ENCODE measurements around the gene CYP4F3. TPM values are rescaled to one million over a fixed set of nuclear protein-coding genes. Genes with fewer than 3 reads are reported as not detected.

Gene CYP4F3
- total RNA-seq, 1 experiment from 2014 or later = not detected

DNA sequence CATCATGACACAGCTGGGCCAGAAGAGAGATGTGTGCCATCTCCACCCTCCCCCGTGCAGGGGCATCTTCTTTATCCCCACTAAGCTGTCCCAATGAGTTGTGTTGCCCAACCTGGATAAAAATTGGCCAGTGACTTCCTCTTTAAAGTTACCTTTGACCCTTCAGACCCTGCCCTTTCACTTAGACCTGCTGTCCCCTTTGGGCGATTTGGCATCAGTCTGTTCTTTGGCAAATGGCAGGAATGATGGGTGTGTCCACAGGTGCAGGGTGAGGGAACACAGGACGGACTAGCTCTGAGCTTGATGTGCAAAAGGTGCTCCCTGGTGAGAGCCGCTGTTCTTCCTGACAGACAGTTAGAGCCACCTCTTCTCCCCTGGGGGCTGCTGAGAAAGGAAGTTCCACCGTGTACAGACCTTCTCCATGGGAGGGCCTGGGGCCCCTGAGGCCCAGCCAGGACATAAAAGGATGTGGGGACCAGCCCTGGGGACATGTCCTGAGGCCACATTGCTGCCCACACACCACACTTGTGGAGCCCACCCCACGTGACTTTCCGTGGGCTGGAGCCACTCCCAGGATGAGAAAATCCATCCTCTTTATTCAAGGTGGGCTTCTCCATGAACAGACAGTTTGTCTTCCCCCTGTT is 23.9 kb upstream of the CYP4F3 start:
- H2BK15ac ChIP-seq (ENCODE audit: low read depth, low read length) = no peak overlapping the region
- Mint-ChIP-seq H3K4me3 (no peak overlapping the region), H3K9me3 (peaks cover 89 to 98% of the 10 kb centered on the region in 2 experiments), H3K4me1 (no peaks in the 10 kb centered on the region), H3K27ac (no peak overlapping the region), H3K27me3 (ENCODE audit: low read depth) (peaks cover 3% of the 10 kb centered on the region), H3K36me3 (ENCODE audit: insufficient read depth in 1 of 3, low read depth in 3 of 3) (peaks cover 11 to 49% (median 18%) of the 10 kb centered on the region in 3 experiments; a peak in 6 of 7 replicates)
- H3K4ac ChIP-seq (ENCODE audit: low read depth, low read length) = no peak overlapping the region
- H3K18ac ChIP-seq (ENCODE audit: insufficient read length, low read depth, low read length) = no peak overlapping the region
- no peak overlapping the region for H2BK5ac ChIP-seq (ENCODE audit: insufficient read length, low read length)
- no peak overlapping the region for H3K23ac ChIP-seq (ENCODE audit: insufficient read length, low read depth, low read length)
- no peak overlapping the region for H3K9ac ChIP-seq (ENCODE audit: extremely low read depth, insufficient read length, low read length)
- no peak overlapping the region for H2BK120ac ChIP-seq (ENCODE audit: low read depth, low read length, poor library complexity, severe bottlenecking)
- no peaks in the 10 kb centered on the region for H3K27me3 ChIP-seq (ENCODE audit: insufficient read depth, low read length)
- H3K79me2 ChIP-seq (ENCODE audit: insufficient read depth, low read length) = no peaks in the 10 kb centered on the region
- no peak overlapping the region for H3K4me2 ChIP-seq (ENCODE audit: insufficient read depth, insufficient read length, low read length)
- no peaks in the 10 kb centered on the region for H3K79me1 ChIP-seq (ENCODE audit: insufficient read depth, low read depth, low read length, poor library complexity, severe bottlenecking)
- H2BK20ac ChIP-seq (ENCODE audit: low read depth, low read length, poor library complexity, severe bottlenecking) = no peak overlapping the region
- peaks cover 95% of the 10 kb centered on the region for H3K9me3 ChIP-seq (ENCODE audit: control insufficient read depth, low read depth, low read length)
- no peaks in the 10 kb centered on the region for H3K23me2 ChIP-seq (ENCODE audit: insufficient read length, low read depth, low read length, poor library complexity, severe bottlenecking)
- no peaks in the 10 kb centered on the region for H3K4me1 ChIP-seq (ENCODE audit: insufficient read depth, low read length)
- H4K8ac ChIP-seq (replicated peaks; ENCODE audit: insufficient read length, low read depth, low read length) = no peak overlapping the region
- no peak overlapping the region for H3K56ac ChIP-seq (ENCODE audit: insufficient read length, low read depth, low read length)
- H3K27ac ChIP-seq (ENCODE audit: insufficient read length, low read depth, low read length) = no peak overlapping the region
- no peak overlapping the region for H4K91ac ChIP-seq (ENCODE audit: insufficient read length, low read depth, low read length)
- H3K14ac ChIP-seq (ENCODE audit: insufficient read depth, low read length) = no peak overlapping the region
- no peak overlapping the region for H2BK12ac ChIP-seq (ENCODE audit: insufficient read length, low read depth, low read length)
- H2AFZ ChIP-seq (ENCODE audit: low read length) = no peak overlapping the region
- no peak overlapping the region for H4K5ac ChIP-seq (ENCODE audit: insufficient read length, low read depth, low read length)
- no peak for TF ChIP-seq CTCF (conservative IDR thresholded peaks at IDR 0.05)
- no CpG with 5 or more reads among the region's 7 CpGs for WGBS (ENCODE audit: extremely low coverage, insufficient read length, low lambda C conversion rate)
- DNase-seq = no peak
- no peak overlapping the region for H2AK5ac ChIP-seq (ENCODE audit: insufficient read length, low read length)
- H4K20me1 ChIP-seq (ENCODE audit: control insufficient read depth, insufficient read depth, insufficient read length) = no peaks in the 10 kb centered on the region
- H3T11ph ChIP-seq (ENCODE audit: low read length) = no peak overlapping the region

All from H9 (cell line).